ENCODE measurements around the gene OSBPL1A.
A peak's percentile ranks its signal among the peaks of the same experiment; 100 is the strongest.
"Not testable (repeated sequence)": the region's sequence is repeated elsewhere in the genome, so short reads cannot be mapped to it uniquely, and the experiment has no call there.

OSBPL1A gene

DNA sequence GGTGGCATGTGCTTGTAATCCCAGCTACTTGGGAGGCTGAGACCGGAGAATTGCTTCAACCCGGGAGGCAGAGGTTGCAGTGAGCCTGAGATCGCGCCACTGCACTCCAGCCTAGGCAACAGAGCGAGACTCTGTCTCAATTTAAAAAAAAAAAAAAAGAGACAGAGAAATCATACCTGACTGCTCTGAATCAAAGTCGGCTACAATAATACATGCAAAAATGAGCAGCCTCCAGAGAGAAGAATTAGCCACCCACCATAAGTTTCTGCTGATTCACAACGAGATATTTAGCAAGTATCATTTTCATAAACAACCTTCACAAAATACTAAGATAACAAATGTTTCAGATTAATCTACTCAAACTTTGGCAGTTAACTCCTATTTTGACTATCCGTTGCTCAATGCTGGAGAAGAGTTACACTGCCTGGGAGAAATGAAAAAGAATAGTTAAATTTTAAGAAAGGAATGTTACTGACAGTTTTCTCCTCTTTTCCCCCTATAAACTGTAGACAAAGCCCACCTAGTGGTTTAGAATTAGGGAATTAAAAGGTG lies 1.5 kb downstream of the OSBPL1A start:
- DNase-seq, result no peak

DNA sequence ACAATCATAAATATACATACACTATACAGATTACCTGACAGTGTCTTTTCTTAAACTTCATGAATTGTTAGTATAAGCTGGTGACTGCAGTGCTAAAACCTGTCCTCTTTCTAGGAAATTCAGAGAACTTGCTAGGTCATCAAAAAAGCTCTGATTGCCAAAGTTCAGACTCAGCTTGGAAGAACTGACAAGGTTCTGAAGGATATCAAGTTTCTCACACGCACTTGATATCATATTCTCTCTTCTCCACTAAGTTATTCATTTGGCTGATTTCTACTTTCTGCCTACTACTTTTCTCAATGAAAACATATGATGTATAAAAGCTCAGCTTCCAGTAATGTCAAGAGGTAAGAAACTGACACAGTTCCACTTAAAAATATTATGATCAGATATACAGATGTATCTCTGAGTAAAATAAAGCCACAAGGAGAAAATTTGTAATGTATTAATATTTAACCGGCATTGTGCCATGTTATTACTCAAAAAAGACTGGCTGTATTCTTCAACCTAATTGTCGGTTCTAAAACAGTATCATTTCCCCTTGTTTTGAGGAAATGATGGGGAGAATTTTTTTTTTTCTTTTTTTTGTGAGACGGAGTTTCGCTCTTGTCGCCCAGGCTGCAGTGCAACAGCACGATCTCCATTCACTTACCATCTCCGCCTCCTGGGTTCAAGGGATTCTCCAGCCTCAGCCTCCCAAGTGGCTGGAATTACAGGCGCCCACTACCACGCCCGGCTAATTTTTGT lies 2.4 kb downstream of the OSBPL1A start:
- DNase-seq, result no peak

GRCh38 chr18:24388957-24389356 lies 8.7 kb downstream of the OSBPL1A start:
- DNase-seq, result no peak

DNA sequence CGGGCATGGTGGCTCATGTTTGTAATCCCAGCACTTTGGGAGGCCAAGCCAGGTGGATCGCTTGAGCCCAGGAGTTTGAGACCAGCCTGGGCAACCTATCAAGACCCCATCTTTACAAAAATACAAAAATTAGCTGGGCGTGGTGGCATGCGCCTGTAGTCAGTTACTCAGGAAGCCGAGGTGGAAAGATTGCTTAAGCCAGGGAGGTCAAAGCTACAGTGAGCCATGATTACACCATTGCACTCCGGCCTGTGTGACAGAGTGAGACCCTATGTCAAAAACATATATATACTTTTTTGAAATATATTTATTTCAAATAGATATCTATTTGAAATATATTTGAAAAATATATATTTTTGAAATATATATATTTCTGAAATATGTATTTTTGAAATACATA lies 10.9 kb downstream of the OSBPL1A start:
- DNase-seq, result no peak

DNA sequence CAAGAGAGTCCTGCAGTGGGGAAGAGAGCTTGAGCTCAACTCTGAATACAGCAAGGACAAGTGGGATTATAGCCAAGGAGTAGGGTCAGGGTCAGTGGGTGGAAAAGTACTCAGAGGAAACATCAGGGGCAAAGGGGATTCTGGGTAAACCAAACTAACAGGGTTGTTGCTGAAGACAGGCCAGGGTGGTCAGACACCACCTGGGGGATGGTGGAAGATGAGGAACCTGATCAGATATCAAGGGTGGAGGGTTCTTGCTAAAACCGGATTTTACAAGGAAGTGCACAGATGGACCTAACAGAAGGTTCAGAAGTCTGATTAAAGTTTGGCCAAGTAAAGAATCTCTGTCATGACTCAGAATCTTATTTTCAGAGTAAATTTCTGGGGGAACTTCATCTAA lies 16.5 kb downstream of the OSBPL1A start:
- DNase-seq, result no peak

DNA sequence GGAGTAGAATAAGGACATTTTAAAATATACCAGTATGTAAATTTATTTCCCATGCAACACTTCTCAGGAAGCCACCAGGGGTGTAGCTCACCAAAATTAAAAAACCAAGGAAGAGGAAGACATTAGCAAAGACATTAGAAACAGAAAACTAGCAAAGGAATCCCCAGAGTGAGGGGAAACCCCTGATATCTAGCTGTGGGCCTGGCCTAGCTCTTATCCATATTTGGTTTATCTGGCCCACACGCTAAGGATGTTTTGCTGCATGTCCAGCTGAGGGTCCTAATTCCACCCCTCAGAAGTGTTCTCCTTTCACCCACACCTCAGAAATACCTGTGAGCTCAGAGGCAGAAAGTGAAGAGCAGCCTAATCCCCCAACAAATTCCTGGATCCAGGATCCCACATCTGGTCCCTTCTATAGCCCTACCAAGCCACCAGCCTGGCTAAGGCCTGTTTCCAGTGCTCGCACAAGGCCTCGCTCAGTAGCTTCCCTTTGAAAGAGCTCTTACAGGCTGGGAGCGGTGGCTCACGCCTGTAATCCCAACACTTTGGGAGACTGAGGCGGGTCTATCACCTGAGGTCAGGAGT lies 17.4 kb downstream of the OSBPL1A start:
- no peak for DNase-seq

- DNase-seq, result no peak
Observed at GRCh38 chr18:24378598-24378997, 19.0 kb downstream of the OSBPL1A start.

- DNase-seq, result not testable (repeated sequence)
Observed at GRCh38 chr18:24376531-24376930, 21.1 kb downstream of the OSBPL1A start.

GRCh38 chr18:24373328-24373727 lies 24.3 kb downstream of the OSBPL1A start:
- no peak for DNase-seq

DNA sequence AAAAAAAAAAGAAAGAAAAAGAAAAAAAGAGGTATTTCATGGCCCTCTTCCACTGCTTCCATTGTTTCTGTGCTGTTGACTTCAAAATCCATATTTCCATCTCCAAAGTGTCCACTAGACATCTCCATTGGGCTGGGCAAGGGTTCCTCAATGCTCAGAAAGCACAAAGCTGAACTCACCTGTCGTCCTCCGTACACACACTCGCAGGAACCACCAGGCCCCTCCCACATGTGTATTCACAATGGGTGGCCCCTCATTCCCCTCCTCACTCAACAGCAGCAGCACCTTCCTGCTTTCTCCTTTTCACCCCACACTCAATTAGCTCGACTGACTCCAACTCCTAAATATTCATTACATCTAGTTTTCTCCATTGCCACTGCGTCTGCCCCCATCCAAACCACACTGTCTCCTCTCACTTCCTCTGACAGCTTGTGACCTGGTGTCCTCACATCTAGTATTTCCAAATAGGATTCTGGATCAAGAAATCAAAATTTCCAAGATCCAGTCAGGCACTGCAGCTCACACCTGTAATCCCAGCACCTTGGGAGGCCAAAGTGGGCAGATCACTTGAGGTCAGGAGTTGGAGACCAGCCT lies 25.2 kb downstream of the OSBPL1A start:
- DNase-seq, result no peak

DNA sequence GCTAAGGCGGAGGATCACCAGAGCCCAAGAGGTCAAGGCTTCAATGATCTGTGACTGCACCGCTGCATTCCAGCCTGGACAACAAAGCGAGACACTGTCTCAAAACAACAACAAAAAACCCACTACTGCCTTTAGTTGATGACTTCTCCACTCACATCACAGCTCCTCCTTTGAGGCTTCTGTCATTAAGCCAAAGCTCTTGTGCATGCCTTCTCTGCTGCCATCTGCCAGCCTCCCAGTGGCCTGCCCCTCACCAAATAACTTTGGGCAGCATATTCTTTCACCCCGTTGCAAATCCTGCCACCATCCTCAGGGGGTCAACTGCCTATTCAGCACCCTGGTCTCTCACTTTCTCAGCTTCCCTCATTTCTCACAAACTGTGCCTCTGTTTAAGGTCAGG lies 27.5 kb downstream of the OSBPL1A start:
- no peak for DNase-seq

- no peak for DNase-seq
Observed at GRCh38 chr18:24369426-24369825, 28.2 kb downstream of the OSBPL1A start.

GRCh38 chr18:24368749-24369148 lies 28.9 kb downstream of the OSBPL1A start:
- DNase-seq, result no peak

- no peak for DNase-seq
Observed at GRCh38 chr18:24366328-24366727, 31.3 kb downstream of the OSBPL1A start.

DNA sequence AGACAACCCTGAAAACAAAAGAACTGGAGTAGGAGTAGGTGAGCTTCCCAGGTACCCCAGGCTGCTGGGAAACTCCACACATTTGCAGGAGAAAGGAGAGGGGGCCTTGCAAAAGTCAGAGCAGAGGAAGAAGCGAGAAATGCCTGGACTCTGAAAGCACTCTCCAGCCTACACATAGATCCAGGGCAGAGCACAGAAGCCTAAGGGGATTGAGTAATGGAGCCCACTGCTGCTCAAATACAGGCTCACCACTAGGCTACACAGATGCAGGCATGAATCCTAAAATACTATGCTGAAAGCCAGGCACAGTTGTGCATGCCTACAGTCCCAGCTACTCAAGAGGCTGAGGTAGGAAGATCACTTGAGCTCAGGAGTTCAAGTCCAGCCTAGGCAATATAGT lies 33.4 kb downstream of the OSBPL1A start:
- no peak for DNase-seq

- no peak for DNase-seq
Observed at GRCh38 chr18:24362757-24363156, 34.9 kb downstream of the OSBPL1A start.

DNA sequence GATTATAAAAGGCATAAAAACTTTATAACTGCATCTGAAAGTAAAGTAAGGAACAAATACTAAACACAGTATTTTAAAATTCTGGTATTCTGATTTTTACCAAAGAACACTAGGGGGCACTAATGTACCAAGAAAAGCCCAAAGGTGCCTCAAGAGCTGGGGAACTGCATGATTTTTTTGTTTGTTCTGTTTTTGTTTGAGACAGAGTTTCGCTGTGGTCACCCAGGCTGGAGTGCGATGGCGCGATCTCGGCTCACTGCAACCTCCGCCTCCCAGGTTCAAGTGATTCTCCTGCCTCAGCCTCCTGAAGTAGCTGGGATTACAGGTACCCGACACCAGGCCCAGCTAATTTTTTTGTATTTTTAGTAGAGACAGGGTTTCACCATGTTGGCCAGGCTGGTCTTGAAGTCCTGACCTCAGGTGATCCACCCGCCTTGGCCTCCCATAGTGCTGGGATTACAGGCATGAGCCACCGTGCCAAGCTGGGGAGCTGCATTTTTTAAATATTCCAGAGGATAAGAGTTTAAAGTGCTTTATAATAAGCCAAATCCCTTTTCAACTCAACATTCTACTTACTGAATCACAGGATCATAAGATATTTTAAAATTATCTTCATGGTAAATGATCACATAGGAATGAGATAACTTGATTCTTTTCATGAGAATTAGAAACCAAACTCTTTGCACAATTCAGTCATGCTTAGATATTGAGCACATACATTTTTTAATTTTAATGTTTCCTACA lies 37.7 kb downstream of the OSBPL1A start:
- peak; percentile 49 for DNase-seq

GRCh38 chr18:24354278-24354677 lies 43.3 kb downstream of the OSBPL1A start:
- no peak for DNase-seq

GRCh38 chr18:24346254-24346653 lies 51.4 kb downstream of the OSBPL1A start:
- DNase-seq, result no peak

GRCh38 chr18:24344509-24344908 lies 53.1 kb downstream of the OSBPL1A start:
- no peak for DNase-seq

DNA sequence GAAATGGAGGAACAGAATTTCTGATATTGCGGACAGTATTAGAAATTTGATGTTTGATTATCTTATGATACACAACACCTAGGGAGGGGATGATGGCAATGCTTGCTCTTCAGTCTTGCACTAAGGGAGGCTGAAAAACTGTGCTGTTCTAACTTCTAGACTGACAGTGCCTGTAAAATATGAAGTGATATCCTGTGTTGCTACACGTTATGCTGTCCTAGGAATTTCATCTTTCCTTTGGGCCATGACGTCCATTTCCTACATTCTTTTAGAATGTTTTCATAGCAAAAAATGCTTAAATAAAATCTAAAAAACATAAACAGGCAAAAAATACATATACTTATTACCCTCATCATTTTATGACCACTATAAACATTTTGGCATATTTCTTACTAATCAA lies 55.3 kb downstream of the OSBPL1A start:
- no peak for DNase-seq

GRCh38 chr18:24341361-24341760 lies 56.3 kb downstream of the OSBPL1A start:
- DNase-seq, result no peak

GRCh38 chr18:24333084-24333483 lies 64.5 kb downstream of the OSBPL1A start:
- no peak for DNase-seq

Data from NCI-H748 treated with DMSO at 0.1 percent for 48 hours (cell line).